Fibroblast of upper back skin (primary cell): ENCODE measurements around the gene NCOA7.
A peak's percentile ranks its signal among the peaks of the same experiment; 100 is the strongest.
"Not testable (repeated sequence)": the region's sequence is repeated elsewhere in the genome, so short reads cannot be mapped to it uniquely, and the experiment has no call there.

Experiments
- DNase-seq: peaks from one replicate; pipeline ENCODE4 v3.0.0-alpha.2; 2013

Gene NCOA7

GRCh38 chr6:125871365-125871764 is 80.6 kb downstream of the NCOA7 start:
- DNase-seq = no peak

GRCh38 chr6:125872259-125872921 is 81.6 kb downstream of the NCOA7 start:
- DNase-seq = no peak

DNA sequence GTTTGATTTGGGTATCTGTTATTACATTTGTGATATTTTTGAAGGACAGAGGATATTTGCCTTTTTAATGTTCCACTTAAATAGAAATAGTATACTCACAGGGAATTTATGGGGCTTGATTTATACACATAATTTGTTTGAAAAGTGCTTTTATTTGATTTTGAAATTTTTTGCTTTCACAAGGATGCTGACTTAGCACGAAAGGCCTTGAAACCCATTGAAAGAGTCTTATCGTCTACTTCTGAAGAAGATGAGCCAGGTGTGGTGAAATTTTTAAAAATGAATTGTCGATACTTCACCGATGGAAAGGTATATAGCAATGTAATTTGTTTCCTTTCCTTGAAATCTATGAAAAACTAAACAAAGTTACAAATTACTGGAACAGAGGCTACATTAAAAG is 91.5 kb downstream of the NCOA7 start:
- no peak for DNase-seq

- DNase-seq = no peak
Observed at GRCh38 chr6:125884634-125885371, 94.0 kb downstream of the NCOA7 start.

DNA sequence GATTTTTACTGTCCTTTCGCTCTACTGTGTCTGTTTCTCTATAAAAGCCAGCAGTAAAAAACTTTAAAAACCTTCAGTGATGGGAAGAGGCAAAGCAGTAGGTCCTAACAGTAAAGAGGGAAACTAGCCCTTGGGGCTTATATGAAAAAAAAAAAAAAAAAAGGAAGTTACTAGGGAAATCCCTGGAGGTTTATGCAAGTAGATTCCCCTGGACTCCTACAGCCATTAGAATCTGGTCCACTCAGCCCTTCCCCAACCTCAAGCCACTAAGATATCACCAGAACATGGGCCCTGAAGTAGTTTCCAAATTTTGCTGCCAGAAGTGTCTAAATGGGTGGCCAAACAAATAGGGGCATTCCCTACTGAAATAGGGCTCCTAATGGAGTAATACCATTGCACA is 95.3 kb downstream of the NCOA7 start:
- no peak for DNase-seq

DNA sequence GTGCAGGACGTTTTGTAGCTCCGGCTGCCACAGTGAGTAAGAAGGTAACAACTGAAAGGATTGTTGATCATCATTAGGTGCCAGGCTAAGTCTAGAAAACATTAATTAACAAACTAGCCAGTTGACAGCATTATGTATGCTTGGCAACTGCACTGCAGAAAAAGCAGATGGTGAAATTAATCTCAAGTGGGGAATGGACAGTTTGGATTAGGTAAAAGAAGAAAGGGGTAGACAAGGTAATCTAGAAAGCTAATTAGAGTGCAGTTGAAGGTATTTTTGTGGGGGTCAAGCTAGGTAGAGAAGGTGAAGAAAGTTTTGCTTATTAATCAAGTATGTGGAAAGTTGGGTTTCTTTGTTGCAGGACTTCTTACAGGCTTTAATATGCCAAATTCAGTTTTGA is 96.2 kb downstream of the NCOA7 start:
- DNase-seq = no peak

GRCh38 chr6:125887372-125887771 is 96.6 kb downstream of the NCOA7 start:
- no peak for DNase-seq

DNA sequence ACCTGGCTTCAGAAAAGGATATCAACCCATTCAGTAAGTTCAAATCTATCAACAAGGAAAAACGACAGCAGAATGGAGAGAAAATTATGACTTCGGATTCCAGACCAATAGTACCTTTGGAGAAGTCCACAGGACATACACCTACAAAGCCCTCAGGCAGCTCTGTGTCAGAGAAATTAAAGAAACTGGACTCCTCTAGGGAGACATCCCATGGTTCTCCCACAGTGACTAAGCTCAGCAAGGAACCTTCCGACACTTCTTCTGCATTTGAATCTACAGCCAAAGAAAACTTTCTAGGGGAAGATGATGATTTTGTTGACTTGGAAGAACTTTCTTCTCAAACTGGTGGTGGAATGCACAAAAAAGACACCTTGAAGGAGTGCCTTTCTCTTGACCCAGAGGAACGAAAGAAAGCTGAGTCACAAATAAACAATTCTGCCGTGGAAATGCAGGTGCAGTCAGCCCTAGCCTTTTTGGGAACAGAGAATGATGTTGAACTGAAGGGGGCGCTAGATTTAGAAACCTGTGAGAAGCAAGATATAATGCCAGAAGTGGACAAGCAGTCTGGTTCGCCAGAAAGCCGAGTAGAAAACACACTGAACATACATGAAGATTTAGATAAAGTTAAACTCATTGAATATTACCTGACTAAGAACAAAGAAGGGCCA is 98.4 kb downstream of the NCOA7 start:
- no peak for DNase-seq

GRCh38 chr6:125899726-125900182 is 109.0 kb downstream of the NCOA7 start:
- no peak for DNase-seq

DNA sequence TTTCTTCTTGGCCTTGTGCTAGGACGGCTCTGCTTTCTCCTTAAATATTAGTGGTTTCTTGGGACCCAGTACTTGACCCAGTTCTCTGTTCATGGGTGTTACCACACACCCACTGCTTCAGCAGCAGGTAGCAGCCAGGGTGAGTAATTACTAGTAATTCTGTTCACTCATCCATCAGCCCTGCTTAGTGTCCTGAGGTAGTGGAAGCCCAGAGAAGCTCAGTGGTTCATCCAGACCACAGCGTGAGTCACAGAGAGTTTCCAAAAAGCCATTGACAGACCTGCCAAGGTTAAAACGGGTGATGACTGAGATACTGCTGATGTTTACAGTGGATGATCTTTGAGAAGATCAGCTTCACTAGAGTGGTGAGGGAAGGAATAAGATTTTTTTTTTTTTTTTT is 114.1 kb downstream of the NCOA7 start:
- DNase-seq = peak; percentile 62

GRCh38 chr6:125906158-125906998 is 115.6 kb downstream of the NCOA7 start:
- no peak for DNase-seq

GRCh38 chr6:125910527-125910926 is 119.8 kb downstream of the NCOA7 start:
- DNase-seq = peak; percentile 52

DNA sequence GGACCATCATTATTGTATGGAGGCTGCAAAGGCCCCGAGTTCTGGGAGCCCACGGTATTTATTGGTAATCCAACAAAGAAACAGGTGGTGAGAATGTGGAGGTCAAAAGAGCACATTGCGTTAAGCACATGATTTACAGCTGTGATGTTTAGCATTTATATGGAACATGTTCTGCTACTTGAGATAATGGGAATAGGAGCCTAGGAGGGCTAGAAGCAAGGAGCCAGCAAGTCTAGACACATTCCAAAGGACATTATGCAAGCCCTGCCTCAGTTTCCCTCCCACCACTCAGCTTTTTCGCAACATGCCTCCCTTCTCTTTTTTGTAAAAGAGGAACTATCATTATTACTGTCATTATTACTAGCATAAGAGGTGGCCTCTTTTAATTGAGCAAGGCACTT is 120.3 kb downstream of the NCOA7 start:
- not testable (repeated sequence) for DNase-seq

DNA sequence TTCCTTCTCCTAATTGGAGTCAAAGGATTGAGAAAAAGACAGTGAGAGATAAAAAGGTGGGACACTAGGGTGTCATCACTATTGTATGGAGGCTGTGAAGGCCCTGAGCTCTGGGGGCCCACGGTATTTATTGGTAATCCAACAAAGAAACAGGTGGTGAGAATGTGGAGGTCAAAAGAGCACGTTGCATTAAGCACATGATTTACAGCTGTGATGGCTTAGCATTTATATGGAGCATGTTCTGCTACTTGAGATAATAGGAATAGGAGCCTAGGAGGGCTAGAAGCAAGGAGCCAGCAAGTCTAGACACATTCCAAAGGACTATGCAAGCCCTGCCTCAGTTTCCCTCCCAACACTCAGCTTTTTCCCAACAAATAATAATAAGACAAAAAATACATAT is 121.7 kb downstream of the NCOA7 start:
- not testable (repeated sequence) for DNase-seq

DNA sequence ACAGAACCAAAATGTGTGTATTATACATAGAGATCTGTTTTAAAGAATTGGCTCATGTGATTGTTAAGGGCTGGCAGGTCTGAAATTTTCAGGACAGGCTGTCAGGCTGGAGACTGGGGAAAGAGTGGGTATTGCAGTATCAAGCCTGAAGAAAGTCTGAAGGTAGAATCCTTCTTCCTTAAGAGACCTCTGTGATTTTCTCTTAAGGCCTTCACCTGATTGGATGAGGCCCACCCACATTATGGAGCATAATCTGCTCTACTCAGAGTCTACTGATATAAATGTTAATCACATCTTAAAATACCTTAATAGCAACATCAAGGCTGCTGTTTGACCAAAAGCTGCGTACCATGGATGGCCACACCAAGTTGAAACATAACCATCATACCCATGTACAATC is 122.4 kb downstream of the NCOA7 start:
- no peak for DNase-seq

DNA sequence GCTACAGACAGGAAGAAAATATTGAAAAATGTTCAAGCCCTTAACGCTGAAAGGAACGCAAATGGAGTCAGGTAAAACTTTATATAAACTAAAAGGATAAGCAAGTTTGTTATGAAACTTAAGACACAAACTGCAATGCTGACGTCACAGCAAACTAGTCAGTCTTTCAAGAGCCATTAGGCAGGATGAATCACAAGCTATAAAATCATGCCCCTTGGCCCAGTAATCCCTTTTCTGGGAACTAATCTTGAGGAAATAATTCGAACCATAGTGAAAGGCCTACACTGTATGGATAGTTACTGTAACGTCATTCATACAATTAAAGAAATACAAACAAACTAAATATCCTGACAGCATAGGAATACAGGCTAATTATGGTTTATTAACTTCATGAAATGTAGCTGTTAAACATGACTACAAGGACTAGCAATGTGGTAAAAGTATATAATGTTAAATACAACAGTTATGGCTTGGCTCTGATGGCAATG is 123.1 kb downstream of the NCOA7 start:
- DNase-seq = peak; percentile 88

DNA sequence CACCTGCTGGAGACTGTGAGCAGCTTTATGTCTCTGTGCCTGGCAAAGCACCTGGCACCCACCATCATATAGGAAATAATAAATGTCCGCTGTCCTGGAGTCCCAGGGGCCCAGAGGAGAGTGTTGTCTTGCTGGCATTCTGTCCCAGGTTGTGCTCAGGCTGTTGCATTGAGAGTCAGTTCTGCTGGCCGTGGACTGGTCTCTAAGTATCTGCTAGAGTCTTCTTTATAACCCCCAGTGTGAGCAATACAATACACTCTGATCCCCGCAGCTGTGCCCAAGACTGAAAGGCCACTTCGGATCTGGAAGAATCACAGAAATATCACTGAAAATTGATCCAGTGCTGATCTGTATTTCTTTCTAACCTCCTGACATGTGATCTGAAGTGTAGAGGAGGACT is 127.5 kb downstream of the NCOA7 start:
- DNase-seq = no peak

GRCh38 chr6:125918681-125919566 is 128.2 kb downstream of the NCOA7 start:
- peak; percentile 46 for DNase-seq

DNA sequence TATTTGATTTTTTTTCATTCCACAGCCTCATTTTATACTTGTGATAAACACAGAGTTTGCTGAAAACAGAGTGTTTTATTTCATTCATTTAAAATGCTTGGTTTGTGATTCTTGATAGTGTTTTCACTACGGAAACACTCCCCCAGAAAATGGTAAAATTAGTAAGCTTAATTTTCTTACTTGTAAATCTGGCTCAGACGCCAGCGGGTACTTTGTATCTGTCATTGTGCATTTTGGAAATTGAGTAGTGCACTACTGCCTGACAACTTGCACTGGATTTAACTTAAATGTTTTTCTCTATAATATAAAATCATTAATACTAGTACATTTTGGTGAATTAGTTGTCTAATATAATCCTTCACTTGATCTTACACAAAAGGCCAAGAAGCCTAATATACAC is 128.9 kb downstream of the NCOA7 start:
- DNase-seq = no peak

GRCh38 chr6:125922322-125922860 is 131.6 kb downstream of the NCOA7 start:
- no peak for DNase-seq

DNA sequence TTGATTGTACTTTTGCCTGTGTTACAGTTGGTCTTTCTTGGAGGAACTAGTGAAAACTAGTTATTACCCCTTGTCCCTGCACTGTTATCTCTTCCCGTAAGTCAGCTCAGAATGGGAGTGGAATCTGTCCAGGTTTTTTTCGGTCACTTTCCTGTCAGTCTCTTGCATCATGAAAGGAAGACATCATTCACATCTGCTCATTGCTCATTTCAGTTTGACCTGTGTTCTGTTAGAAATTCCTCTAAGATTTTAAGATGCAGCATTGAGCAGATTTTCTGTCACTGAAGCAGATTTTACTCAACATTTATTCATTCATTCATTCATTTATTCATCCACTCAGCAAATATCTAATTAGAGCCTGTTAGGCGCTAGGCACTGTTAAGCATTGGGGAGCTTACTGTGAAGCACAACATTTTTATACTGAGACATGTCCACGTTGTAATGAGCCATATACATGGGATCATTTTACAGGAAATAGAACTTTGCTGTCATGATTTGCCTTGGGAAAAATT is 132.7 kb downstream of the NCOA7 start:
- DNase-seq = no peak
